ENCODE results near the gene WDR38.

DNA sequence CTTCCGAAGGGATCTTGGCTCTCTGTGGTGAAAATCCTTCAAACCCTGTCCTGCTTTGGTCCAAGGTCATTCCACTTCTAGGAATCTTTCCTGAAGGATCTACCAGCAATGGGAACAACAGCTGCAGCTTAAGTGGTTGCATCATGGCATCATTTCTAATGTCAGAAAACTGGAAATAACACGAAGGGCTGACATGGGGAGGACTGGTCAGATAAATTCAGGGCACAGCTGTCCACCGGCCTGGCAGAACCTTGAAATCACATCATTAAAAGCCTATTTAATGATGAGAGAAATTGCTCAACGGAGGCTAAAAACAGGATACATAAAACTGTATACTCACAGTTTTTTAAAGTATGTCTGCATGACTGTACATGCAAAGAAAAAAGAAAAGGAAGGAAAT lies 48.1 kb upstream of the WDR38 start:
- no peak for TF ChIP-seq EP300 (IDR thresholded peaks at IDR 0.05; ENCODE audit: low read depth)
- TF ChIP-seq CTCF (IDR thresholded peaks at IDR 0.05) = no peak
- no peak for TF ChIP-seq POLR2AphosphoS5 (IDR thresholded peaks at IDR 0.05)
- no peak for TF ChIP-seq POLR2A (IDR thresholded peaks at IDR 0.05)
